Endothelial cell of umbilical vein (primary cell): ENCODE data around the gene CYP20A1. TPM values are rescaled to one million over a fixed set of nuclear protein-coding genes. Genes with fewer than 3 reads are reported as not detected.

Source experiments
- BruUV-seq: library from RNA; stranded (reverse); fragments of 400-500 nt; replicated peaks from 2 replicates; lab custom pipeline; 2021; lab: Mats Ljungman, UMichigan
- CTCF ChIA-PET: fragments of 300-600, 350-600 bp; sonication (Branson Sonifier 250); formaldehyde crosslinking; loops from one replicate; lab custom pipeline; 2021; ENCODE audit warnings: antibody characterized with exemption, inconsistent platforms; lab: Charles Lee
- POLR2A ChIA-PET: fragments of 300-600, 350-600 bp; sonication (Branson Sonifier 250); formaldehyde crosslinking; loops from one replicate; lab custom pipeline; 2021; ENCODE audit warnings: antibody characterized with exemption, inconsistent platforms; lab: Charles Lee
- DNase-seq: peaks from one replicate; pipeline ENCODE4 v3.0.0-alpha.2; 2011; ENCODE audit warnings: low read depth, low spot score
- FAIRE-seq: peaks from 2 replicates; lab custom pipeline; 2011; peaks lifted over from hg19 to GRCh38; lab: Jason Lieb, UNC
- H2AFZ ChIP-seq: 2 replicates; pipeline ENCODE4 v1.6.0; 2012; ENCODE audit warnings: low read depth, low read length, control low read depth, inconsistent platforms
- H3K27ac ChIP-seq: 2 replicates; pipeline ENCODE4 v1.5.1; 2011; ENCODE audit warnings: low read depth, mild to moderate bottlenecking, control low read depth, low read length, moderate library complexity; ENCODE audit not compliant: insufficient read depth
- H3K27me3 ChIP-seq, 2 experiments: 2 replicates each; pipeline versions ENCODE4 v1.6.0 to v1.6.1; 2011; ENCODE audit warnings: low read length in 2 of 2, mixed read lengths in 1 of 2; ENCODE audit not compliant: control insufficient read depth in 2 of 2, insufficient read depth in 2 of 2
- H3K36me3 ChIP-seq, 2 experiments: 2 replicates in 1 of 2; 3 replicates in 1 of 2; pipeline ENCODE4 v1.5.1; 2011; ENCODE audit warnings: low read length in 2 of 2, mild to moderate bottlenecking in 1 of 2, moderate library complexity in 1 of 2; ENCODE audit not compliant: control insufficient read depth in 2 of 2, insufficient read depth in 2 of 2; ENCODE audit errors: extremely low read depth in 1 of 2
- H3K4me1 ChIP-seq: 3 replicates; pipeline ENCODE4 v1.5.1; 2011; ENCODE audit warnings: mild to moderate bottlenecking, low read length; ENCODE audit not compliant: control insufficient read depth, insufficient read depth; ENCODE audit errors: extremely low read depth
- H3K4me2 ChIP-seq: 2 replicates; pipeline ENCODE4 v1.6.1; 2011; ENCODE audit warnings: low read length, control low read depth, mixed read lengths; ENCODE audit not compliant: insufficient read depth
- H3K4me3 ChIP-seq, 3 experiments: fragments of 200-600 bp in 1 of 3; sonication (generic), shearing (Covaris generic) in 1 of 3; replicated peaks in 1 of 3; 2 replicates each; pipeline ENCODE4 v1.5.1; 2011 to 2016; ENCODE audit warnings: control low read depth in 3 of 3, low read length in 3 of 3, mild to moderate bottlenecking in 2 of 3, inconsistent platforms in 1 of 3, low read depth in 1 of 3, moderate library complexity in 1 of 3; ENCODE audit not compliant: insufficient read depth in 1 of 3
- H3K79me2 ChIP-seq: 2 replicates; pipeline ENCODE4 v1.6.0; 2012; ENCODE audit warnings: low read length, inconsistent platforms; ENCODE audit not compliant: control insufficient read depth, insufficient read depth
- H3K9ac ChIP-seq: replicated peaks from 2 replicates; pipeline ENCODE3; 2011; ENCODE audit warnings: low read length, control low read depth; ENCODE audit not compliant: insufficient read depth; ENCODE audit errors: extremely low read depth
- H3K9me1 ChIP-seq: replicated peaks from 3 replicates; pipeline ENCODE4 v1.6.0; 2011; ENCODE audit warnings: mild to moderate bottlenecking, low read length; ENCODE audit not compliant: control insufficient read depth, insufficient read depth; ENCODE audit errors: extremely low read depth
- H3K9me3 ChIP-seq: replicated peaks from 2 replicates; pipeline ENCODE4 v1.5.1; 2012; ENCODE audit warnings: low read length, inconsistent platforms; ENCODE audit not compliant: control insufficient read depth, insufficient read depth
- H4K20me1 ChIP-seq: replicated peaks from 2 replicates; pipeline ENCODE3; 2011; ENCODE audit warnings: mild to moderate bottlenecking, low read length; ENCODE audit not compliant: control insufficient read depth, insufficient read depth; ENCODE audit errors: extremely low read depth
- CTCF ChIP-seq, 2 donors: IDR thresholded peaks; 1 replicate in 1 of 2; 2 replicates in 1 of 2; pipeline ENCODE4 v1.5.1; 2011; ENCODE audit warnings: low read length in 2 of 2, mild to moderate bottlenecking in 2 of 2, moderate library complexity in 2 of 2, control low read depth in 1 of 2, inconsistent platforms in 1 of 2, low read depth in 1 of 2; ENCODE audit not compliant: insufficient read depth in 1 of 2; ENCODE audit errors: extremely low read depth in 1 of 2
- EZH2 ChIP-seq: IDR thresholded peaks from 2 replicates; pipeline ENCODE4 v1.6.1; 2012; ENCODE audit warnings: borderline replicate concordance, low read depth, mild to moderate bottlenecking, moderate library complexity, low read length, inconsistent platforms; ENCODE audit not compliant: severe bottlenecking
- FOS ChIP-seq: IDR thresholded peaks from 2 replicates; pipeline ENCODE4 v1.6.1; 2011; ENCODE audit warnings: mild to moderate bottlenecking, low read length, moderate library complexity, borderline replicate concordance; ENCODE audit not compliant: insufficient read depth
- GATA2 ChIP-seq: IDR thresholded peaks from 2 replicates; pipeline ENCODE4 v1.7.0; 2011; ENCODE audit warnings: low read depth, mild to moderate bottlenecking, moderate library complexity, mixed read lengths, low read length; ENCODE audit not compliant: insufficient read length, insufficient read depth
- JUN ChIP-seq: IDR thresholded peaks from 2 replicates; pipeline ENCODE4 v1.6.1; 2011; ENCODE audit warnings: borderline replicate concordance, low read depth; ENCODE audit not compliant: insufficient read length, insufficient read depth
- MAX ChIP-seq: IDR thresholded peaks from 2 replicates; pipeline ENCODE4 v1.6.1; 2011; ENCODE audit not compliant: insufficient read depth, insufficient read length
- MYC ChIP-seq: IDR thresholded peaks from one replicate; pipeline ENCODE4 v1.6.1; 2011; ENCODE audit warnings: mild to moderate bottlenecking, low read depth, low read length
- POLR2A ChIP-seq: IDR thresholded peaks from 2 replicates; pipeline ENCODE4 v1.6.1; 2012; ENCODE audit warnings: low read depth, mild to moderate bottlenecking, control low read depth, low read length
- POLR2AphosphoS5 ChIP-seq: IDR thresholded peaks from 2 replicates; pipeline ENCODE4 v1.6.1; 2012; ENCODE audit warnings: low read depth, mild to moderate bottlenecking, control low read depth, low read length, moderate library complexity; ENCODE audit not compliant: insufficient read depth
- dilution Hi-C: fragments of 300-500 bp; cut with MboI; formaldehyde crosslinking; loops from one replicate; pipeline ENCODE4 v1.15.0; 2019; ENCODE audit warnings: low sequenced_read_pairs; ENCODE audit not compliant: extremely low pct_ligation_motif_present
- intact Hi-C: fragments of 100-400 bp; cut with micrococcal nuclease; formaldehyde crosslinking; loops from one replicate; pipeline ENCODE4 v1.10.0; 2022
- polyA plus RNA-seq, 4 experiments: library from polyadenylated mRNA; depleted of rRNA in 3 of 4; stranded (reverse) in 3 of 4; unstranded in 1 of 4; fragments of >200 nt; gene quantifications; 2 replicates each; pipeline versions ENCODE4 v1.2.1 to v1.2.3, GENCODE V29; 2011 to 2012; ENCODE audit warnings: missing spikeins in 1 of 4
- total RNA-seq: library from RNA; stranded (reverse); gene quantifications from 2 replicates; pipeline ENCODE4 v1.2.3, GENCODE V29; 2021

The CYP20A1 gene
- total and polyA plus RNA-seq, 2 donors (not counting 3 experiments of a cell fraction or from before 2014, with no cell fraction given) = 9.6 to 26.5 TPM

- DNase-seq (no peak), FAIRE-seq (peak; percentile 48)
- no peak overlapping the region for H2AFZ ChIP-seq
- H3K4me3 ChIP-seq = no peak overlapping the region
- no peak overlapping the region for H3K4me2 ChIP-seq
- POLR2A ChIA-PET = interaction anchor here (0.6 kb wide), 2 partner anchors 114 to 209 kb away, joined by 4 to 5 read pairs; no protein-coding TSS in a partner anchor
- peaks cover 5% of the 10 kb centered on the region for H3K4me1 ChIP-seq
- no peaks in the 10 kb centered on the region for H4K20me1 ChIP-seq
- CTCF ChIA-PET = interaction anchor here (1.2 to 3.0 kb wide), 5 partner anchors 10 to 577 kb away, joined by 4 to 21 read pairs (median 5); no protein-coding TSS in a partner anchor
- no peaks in the 10 kb centered on the region for H3K36me3 ChIP-seq
- no peak overlapping the region for H3K9ac ChIP-seq
- peaks cover 28% of the 10 kb centered on the region for H3K79me2 ChIP-seq
- intact Hi-C loops = loop anchor here (1.0 to 5.0 kb wide), 4 partner anchors 223 to 665 kb away; partner anchors contain the start of genes CARF, NBEAL1 and RAPH1
- TF ChIP-seq JUN (no peak), MAX (no peak), FOS (no peak), POLR2A (no peak), MYC (no peak), POLR2AphosphoS5 (no peak), EZH2 (no peak), CTCF (IDR thresholded peaks at IDR 0.05; ENCODE audit: extremely low read depth in 1 of 2, insufficient read depth in 1 of 2, low read depth in 1 of 2, low read length in 2 of 2) (no peak), GATA2 (no peak)
- no peaks in the 10 kb centered on the region for H3K9me3 ChIP-seq
- no peaks in the 10 kb centered on the region for H3K9me1 ChIP-seq
- no peak overlapping the region for H3K27ac ChIP-seq
- no TSS peak for BruUV-seq
- no peaks in the 10 kb centered on the region for H3K27me3 ChIP-seq
- dilution Hi-C loops = no loop called here
Measured at GRCh38 chr2:203237346-203238238, 1.2 kb upstream of the CYP20A1 start.
